HFFc6 (cell line): ENCODE results near the gene KBTBD3. TPM values are rescaled to one million over a fixed set of nuclear protein-coding genes. Genes with fewer than 3 reads are reported as not detected.
A peak's percentile ranks its signal among the peaks of the same experiment; 100 is the strongest.

Source experiments
- DNase-seq: peaks from one replicate; pipeline ENCODE4 v3.0.0-alpha.2; 2018
- H3K27ac Mint-ChIP-seq: 2 replicates; pipeline ENCODE4 v1.8.0; 2020; ENCODE audit warnings: mild to moderate bottlenecking, mixed read lengths
- H3K27me3 Mint-ChIP-seq: 2 replicates; pipeline ENCODE4 v1.8.0; 2021; ENCODE audit warnings: mild to moderate bottlenecking, moderate library complexity, mixed read lengths; ENCODE audit not compliant: insufficient read depth
- H3K36me3 Mint-ChIP-seq: 2 replicates; pipeline ENCODE4 v1.8.0; 2021; ENCODE audit warnings: low read depth, mixed read lengths
- H3K4me1 Mint-ChIP-seq: 2 replicates; pipeline ENCODE4 v1.8.0; 2020; ENCODE audit warnings: low read depth, mixed read lengths
- H3K4me3 Mint-ChIP-seq: 2 replicates; pipeline ENCODE4 v1.8.0; 2020; ENCODE audit warnings: mild to moderate bottlenecking, moderate library complexity, mixed read lengths
- H3K9me3 Mint-ChIP-seq: 2 replicates; pipeline ENCODE4 v1.8.0; 2020; ENCODE audit warnings: mild to moderate bottlenecking, mixed read lengths
- total RNA-seq, 6 experiments: library from RNA; stranded (reverse); fragmentation: NEBNext Ultra II Directional; extraction: Animal tissue kit (Norgen Biotek cat#: 25700); gene quantifications; 2 replicates in 1 of 6; 3 replicates in 5 of 6; pipeline ENCODE4 v1.2.3, GENCODE V29; 2021
- TF ChIP-seq, protein P1 (sequence below): fragments of 200-600 bp; sonication (generic); IDR thresholded peaks from 2 replicates; pipeline ENCODE4 v1.5.0; 2021; ENCODE audit warnings: antibody characterized with exemption, mild to moderate bottlenecking

The KBTBD3 gene
- total RNA-seq, 6 experiments from 2014 or later, result 2.4 to 5.0 (median 4.0) TPM

DNA sequence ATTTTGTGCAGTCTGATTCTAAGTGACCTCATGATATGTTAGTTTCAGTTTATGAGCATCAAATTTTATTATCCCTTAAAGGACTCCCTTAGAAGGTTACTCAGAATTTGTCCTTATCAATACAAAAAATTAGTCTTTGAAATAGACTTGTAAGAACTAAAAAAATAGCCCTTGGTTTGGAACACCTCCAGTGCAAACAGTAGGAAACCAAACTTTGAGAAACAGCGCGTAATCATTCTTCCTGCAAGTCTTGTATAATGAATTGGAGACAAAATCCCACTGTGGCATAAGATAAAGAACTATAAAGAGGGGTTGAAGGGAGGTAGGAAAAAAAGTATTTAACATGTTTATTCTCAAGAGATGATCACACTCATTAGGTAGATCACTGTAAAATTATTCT lies 44.3 kb downstream of the KBTBD3 start:
- Mint-ChIP-seq H3K4me1 (peaks cover 6% of the 10 kb centered on the region), H3K27ac (no peak overlapping the region), H3K27me3 (peaks cover 2% of the 10 kb centered on the region), H3K4me3 (no peak overlapping the region), H3K9me3 (no peaks in the 10 kb centered on the region), H3K36me3 (no peaks in the 10 kb centered on the region)
- no peak for DNase-seq
- TF ChIP-seq, protein P1, sequence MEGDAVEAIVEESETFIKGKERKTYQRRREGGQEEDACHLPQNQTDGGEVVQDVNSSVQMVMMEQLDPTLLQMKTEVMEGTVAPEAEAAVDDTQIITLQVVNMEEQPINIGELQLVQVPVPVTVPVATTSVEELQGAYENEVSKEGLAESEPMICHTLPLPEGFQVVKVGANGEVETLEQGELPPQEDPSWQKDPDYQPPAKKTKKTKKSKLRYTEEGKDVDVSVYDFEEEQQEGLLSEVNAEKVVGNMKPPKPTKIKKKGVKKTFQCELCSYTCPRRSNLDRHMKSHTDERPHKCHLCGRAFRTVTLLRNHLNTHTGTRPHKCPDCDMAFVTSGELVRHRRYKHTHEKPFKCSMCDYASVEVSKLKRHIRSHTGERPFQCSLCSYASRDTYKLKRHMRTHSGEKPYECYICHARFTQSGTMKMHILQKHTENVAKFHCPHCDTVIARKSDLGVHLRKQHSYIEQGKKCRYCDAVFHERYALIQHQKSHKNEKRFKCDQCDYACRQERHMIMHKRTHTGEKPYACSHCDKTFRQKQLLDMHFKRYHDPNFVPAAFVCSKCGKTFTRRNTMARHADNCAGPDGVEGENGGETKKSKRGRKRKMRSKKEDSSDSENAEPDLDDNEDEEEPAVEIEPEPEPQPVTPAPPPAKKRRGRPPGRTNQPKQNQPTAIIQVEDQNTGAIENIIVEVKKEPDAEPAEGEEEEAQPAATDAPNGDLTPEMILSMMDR, result no peak

DNA sequence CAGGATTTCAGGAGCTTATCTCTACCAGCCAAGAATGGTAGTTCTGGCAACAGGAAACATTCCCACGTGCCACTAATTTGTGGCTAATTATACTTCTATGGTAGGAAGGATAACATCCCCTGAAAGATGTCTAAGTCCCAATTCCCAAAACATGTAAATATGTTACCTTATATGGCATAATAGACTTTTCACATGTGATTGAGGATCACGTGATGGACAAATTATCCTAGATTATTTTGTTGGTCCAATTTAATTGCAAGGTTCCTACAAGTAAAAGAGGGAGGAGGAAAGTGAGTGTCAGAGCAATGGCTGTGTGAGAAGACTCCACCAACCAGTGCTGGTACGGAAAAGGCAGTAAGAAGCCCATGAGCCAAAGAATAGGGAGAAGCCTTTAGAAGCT lies 45.2 kb downstream of the KBTBD3 start:
- Mint-ChIP-seq H3K4me1 (peaks cover 6% of the 10 kb centered on the region), H3K4me3 (no peak overlapping the region), H3K27me3 (peaks cover 3% of the 10 kb centered on the region), H3K36me3 (no peaks in the 10 kb centered on the region), H3K27ac (no peak overlapping the region), H3K9me3 (no peaks in the 10 kb centered on the region)
- TF ChIP-seq, protein P1, result no peak
- no peak for DNase-seq

DNA sequence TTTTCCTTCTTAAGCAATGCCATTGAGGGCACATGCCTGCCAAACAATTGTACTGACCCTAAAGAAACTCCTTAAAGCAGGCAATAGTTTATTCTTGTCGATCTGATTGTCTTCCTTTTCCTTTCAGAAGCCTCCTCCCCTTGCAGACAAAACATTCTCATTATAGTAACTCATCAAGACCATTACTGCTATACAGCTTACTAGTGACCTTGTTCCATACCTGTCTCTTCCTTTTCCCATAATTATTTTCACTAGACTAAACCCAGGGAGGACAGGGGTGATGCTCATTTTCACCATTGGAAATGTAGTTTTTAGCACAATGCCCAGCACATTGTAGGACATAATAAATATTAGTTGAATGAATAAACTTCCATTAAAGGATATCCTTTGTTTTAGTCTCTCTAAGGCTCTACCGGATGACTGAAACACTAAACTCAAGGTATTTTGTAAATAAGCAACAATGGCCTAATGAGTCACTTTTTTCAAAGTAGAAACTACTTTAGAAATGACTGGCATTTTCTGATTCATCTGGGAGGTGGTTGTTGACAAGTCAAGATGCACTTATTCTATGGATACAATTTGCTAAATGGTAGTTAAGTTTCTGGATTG lies 45.8 kb downstream of the KBTBD3 start:
- peaks cover 6% of the 10 kb centered on the region for H3K4me1 Mint-ChIP-seq
- DNase-seq, result peak; percentile 20
- TF ChIP-seq, protein P1, result no peak
- H3K9me3 Mint-ChIP-seq, result no peaks in the 10 kb centered on the region
- H3K27ac Mint-ChIP-seq, result no peak overlapping the region
- peaks cover 3% of the 10 kb centered on the region for H3K27me3 Mint-ChIP-seq
- H3K36me3 Mint-ChIP-seq, result no peaks in the 10 kb centered on the region
- H3K4me3 Mint-ChIP-seq, result no peak overlapping the region

DNA sequence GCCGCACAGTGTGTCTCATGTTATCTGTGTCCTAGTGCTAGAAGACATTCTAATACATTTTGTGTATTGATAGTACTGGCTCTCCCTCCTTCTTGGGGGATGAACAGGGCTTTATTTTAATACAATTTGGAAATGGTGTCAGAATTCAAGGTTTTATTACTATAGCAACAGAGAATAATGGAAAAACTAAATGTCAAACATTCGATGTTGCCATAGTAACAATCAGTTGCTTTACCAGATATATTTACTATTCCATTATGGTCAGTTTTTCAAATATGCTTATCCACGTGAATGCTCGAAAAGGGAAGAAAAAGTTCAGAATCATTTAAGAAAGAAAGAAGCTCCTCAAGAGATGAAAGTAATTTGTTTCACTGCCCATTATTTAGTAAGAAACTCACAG lies 46.5 kb downstream of the KBTBD3 start:
- Mint-ChIP-seq H3K9me3 (no peaks in the 10 kb centered on the region), H3K27ac (no peak overlapping the region), H3K27me3 (peaks cover 3% of the 10 kb centered on the region), H3K4me1 (peaks cover 6% of the 10 kb centered on the region), H3K36me3 (no peaks in the 10 kb centered on the region), H3K4me3 (no peak overlapping the region)
- DNase-seq, result no peak
- TF ChIP-seq, protein P1, result no peak

DNA sequence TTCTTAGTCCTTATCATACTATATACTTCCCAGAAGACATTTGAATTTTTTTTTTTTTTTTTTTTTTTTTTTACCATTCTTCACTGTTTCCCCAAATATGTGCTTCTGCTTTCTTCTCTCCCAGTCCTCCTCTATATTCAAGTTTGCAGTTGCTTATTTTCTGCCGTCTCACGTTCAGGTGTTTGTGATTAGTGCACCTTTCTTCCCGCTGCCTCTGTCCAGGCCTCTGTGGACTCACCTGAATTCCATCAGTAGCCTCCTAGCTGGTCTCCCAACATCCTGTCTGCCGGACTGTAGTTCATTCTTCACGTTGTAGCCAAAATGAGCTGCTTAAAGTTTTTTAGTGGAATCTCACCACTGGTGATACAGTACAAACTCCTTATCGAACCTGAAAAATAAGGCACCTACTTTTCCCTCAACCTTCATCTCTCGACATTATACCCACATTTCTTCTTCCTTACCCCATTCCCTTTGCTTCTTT lies 54.3 kb downstream of the KBTBD3 start:
- H3K27me3 Mint-ChIP-seq, result peaks cover 1% of the 10 kb centered on the region

More for the DNA sequence above, 54.3 kb downstream of the KBTBD3 start:
- peak overlapping the region; percentile 97 for H3K4me3 Mint-ChIP-seq
- TF ChIP-seq, protein P1, result no peak
- peak overlapping the region; percentile 91 for H3K27ac Mint-ChIP-seq
- peaks cover 14% of the 10 kb centered on the region for H3K36me3 Mint-ChIP-seq
- H3K4me1 Mint-ChIP-seq, result peaks cover 43% of the 10 kb centered on the region
- no peak for DNase-seq
- H3K9me3 Mint-ChIP-seq, result peaks cover 6% of the 10 kb centered on the region; the same call in 1 of the 2 replicates
